SK-N-SH treated with all-trans-retinoic acid at 6 μM for 48 hours (cell line): Measurements from ENCODE around the gene SAMD11.

ENCODE experiments used
- ATAC-seq: fragments of 200-7000 bp; cut with Tn5 transposase; 3 replicates; pipeline ENCODE4 v1.9.1; 2020; ENCODE audit warnings: mild to moderate bottlenecking, moderate library complexity
- ARNTL ChIP-seq: fragments of 450-650 bp; formaldehyde crosslinking; IDR thresholded peaks from 2 replicates; pipeline ENCODE4 v1.5.0; 2020; ENCODE audit warnings: low read depth, mild to moderate bottlenecking, moderate library complexity, borderline replicate concordance
- BACH2 ChIP-seq: fragments of 250-450 bp; sonication (Bioruptor Pico); IDR thresholded peaks from 2 replicates; pipeline ENCODE4 v1.9.0; 2021; ENCODE audit warnings: mild to moderate bottlenecking, borderline replicate concordance
- GLIS3 ChIP-seq: fragments of 250-450 bp; sonication (Bioruptor Pico); IDR thresholded peaks from 2 replicates; pipeline ENCODE4 v1.5.0; 2020; ENCODE audit warnings: mild to moderate bottlenecking, moderate library complexity
- OSR1 ChIP-seq: fragments of 250-450 bp; sonication (Bioruptor Pico); IDR thresholded peaks from 2 replicates; pipeline ENCODE4 v1.8.0; 2022; ENCODE audit warnings: moderate library complexity, mild to moderate bottlenecking, inconsistent platforms
- RARB ChIP-seq: fragments of 250-450 bp; sonication (Bioruptor Pico); IDR thresholded peaks from 2 replicates; pipeline ENCODE4 v1.8.0; 2021; ENCODE audit warnings: mild to moderate bottlenecking, moderate library complexity
- SNAI2 ChIP-seq: fragments of 250-450 bp; sonication (Bioruptor Pico); IDR thresholded peaks from 2 replicates; pipeline ENCODE4 v1.5.0; 2020; ENCODE audit warnings: mild to moderate bottlenecking, moderate library complexity
- TCF4 ChIP-seq: fragments of 250-450 bp; sonication (Bioruptor Pico); IDR thresholded peaks from 2 replicates; pipeline ENCODE4 v1.8.0; 2021; ENCODE audit warnings: mild to moderate bottlenecking, moderate library complexity, borderline replicate concordance
- TOX ChIP-seq: fragments of 250-450 bp; sonication (Bioruptor Pico); IDR thresholded peaks from 2 replicates; pipeline ENCODE4 v1.8.0; 2021; ENCODE audit warnings: mild to moderate bottlenecking, moderate library complexity, borderline replicate concordance
- ZFP3 ChIP-seq: fragments of 250-450 bp; sonication (Bioruptor Pico); IDR thresholded peaks from 2 replicates; pipeline ENCODE4 v1.5.0; 2020; ENCODE audit warnings: mild to moderate bottlenecking, moderate library complexity
- ZNF565 ChIP-seq: fragments of 450-650 bp; formaldehyde crosslinking; conservative IDR thresholded peaks from 2 replicates; pipeline ENCODE4 v1.5.0; 2020; ENCODE audit warnings: low read depth, mild to moderate bottlenecking, moderate library complexity
- ZNF70 ChIP-seq: fragments of 450-650 bp; formaldehyde crosslinking; IDR thresholded peaks from 2 replicates; pipeline ENCODE4 v1.5.0; 2020; ENCODE audit warnings: mild to moderate bottlenecking, moderate library complexity
- ZNF8 ChIP-seq: fragments of 450-650 bp; formaldehyde crosslinking; IDR thresholded peaks from 2 replicates; pipeline ENCODE4 v1.5.0; 2020; ENCODE audit warnings: mild to moderate bottlenecking, moderate library complexity
- TF ChIP-seq, protein P1 (sequence below): fragments of 250-450 bp; sonication (Bioruptor Pico); IDR thresholded peaks from 2 replicates; pipeline ENCODE4 v1.5.0; 2020; ENCODE audit warnings: mild to moderate bottlenecking, moderate library complexity
- TF ChIP-seq, protein P2 (sequence below): fragments of 250-450 bp; sonication (Bioruptor Pico); IDR thresholded peaks from 2 replicates; pipeline ENCODE4 v1.8.0; 2020; ENCODE audit warnings: mild to moderate bottlenecking, moderate library complexity, borderline replicate concordance
- TF ChIP-seq, protein P3 (sequence below): fragments of 250-450 bp; sonication (Bioruptor Pico); IDR thresholded peaks from 2 replicates; pipeline ENCODE4 v1.5.1; 2020; ENCODE audit warnings: low read depth, mild to moderate bottlenecking, moderate library complexity
- TF ChIP-seq, protein P4 (sequence below): fragments of 250-450 bp; sonication (Bioruptor Pico); IDR thresholded peaks from 2 replicates; pipeline ENCODE4 v1.8.0; 2021; ENCODE audit warnings: low read depth, mild to moderate bottlenecking, moderate library complexity, borderline replicate concordance

The SAMD11 gene

DNA sequence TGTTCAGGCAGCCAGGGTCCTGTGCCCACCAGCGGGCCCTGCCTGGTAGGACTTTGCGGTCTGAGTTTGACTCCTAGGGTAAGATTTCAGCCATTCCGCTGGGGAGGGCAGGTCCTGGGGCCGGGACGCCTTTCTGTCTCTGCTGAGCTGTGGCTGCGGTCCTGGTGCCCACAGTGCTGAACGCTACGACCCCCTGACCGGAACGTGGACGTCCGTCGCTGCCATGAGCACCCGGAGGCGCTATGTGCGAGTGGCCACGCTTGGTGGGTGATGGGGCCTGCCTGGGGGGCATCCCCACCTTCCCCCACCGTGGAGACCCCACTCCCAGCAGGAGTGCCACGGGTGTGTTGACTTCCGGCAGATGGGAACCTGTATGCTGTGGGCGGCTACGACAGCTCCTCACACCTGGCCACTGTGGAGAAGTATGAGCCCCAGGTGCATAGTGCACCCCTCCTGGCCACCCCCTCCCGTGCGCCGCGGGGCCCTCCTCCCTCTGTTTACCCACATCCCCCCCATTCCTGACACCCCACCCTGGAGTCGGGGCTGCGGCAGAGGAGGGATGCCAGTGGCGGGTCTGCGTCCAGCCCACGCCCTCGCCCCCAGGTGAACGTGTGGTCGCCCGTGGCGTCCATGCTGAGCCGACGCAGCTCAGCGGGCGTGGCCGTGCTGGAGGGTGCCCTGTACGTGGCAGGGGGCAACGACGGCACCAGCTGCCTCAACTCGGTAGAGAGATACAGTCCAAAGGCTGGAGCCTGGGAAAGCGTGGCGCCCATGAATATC lies 40.2 kb downstream of the SAMD11 start:
- ATAC-seq = no peak
- no peak for TF ChIP-seq TCF4 (CRISPR knock-in tag)
- no peak for TF ChIP-seq ZNF8 (CRISPR knock-in tag)
- TF ChIP-seq, protein P1, sequence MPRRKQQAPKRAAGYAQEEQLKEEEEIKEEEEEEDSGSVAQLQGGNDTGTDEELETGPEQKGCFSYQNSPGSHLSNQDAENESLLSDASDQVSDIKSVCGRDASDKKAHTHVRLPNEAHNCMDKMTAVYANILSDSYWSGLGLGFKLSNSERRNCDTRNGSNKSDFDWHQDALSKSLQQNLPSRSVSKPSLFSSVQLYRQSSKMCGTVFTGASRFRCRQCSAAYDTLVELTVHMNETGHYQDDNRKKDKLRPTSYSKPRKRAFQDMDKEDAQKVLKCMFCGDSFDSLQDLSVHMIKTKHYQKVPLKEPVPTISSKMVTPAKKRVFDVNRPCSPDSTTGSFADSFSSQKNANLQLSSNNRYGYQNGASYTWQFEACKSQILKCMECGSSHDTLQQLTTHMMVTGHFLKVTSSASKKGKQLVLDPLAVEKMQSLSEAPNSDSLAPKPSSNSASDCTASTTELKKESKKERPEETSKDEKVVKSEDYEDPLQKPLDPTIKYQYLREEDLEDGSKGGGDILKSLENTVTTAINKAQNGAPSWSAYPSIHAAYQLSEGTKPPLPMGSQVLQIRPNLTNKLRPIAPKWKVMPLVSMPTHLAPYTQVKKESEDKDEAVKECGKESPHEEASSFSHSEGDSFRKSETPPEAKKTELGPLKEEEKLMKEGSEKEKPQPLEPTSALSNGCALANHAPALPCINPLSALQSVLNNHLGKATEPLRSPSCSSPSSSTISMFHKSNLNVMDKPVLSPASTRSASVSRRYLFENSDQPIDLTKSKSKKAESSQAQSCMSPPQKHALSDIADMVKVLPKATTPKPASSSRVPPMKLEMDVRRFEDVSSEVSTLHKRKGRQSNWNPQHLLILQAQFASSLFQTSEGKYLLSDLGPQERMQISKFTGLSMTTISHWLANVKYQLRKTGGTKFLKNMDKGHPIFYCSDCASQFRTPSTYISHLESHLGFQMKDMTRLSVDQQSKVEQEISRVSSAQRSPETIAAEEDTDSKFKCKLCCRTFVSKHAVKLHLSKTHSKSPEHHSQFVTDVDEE = no peak
- TF ChIP-seq, protein P2, sequence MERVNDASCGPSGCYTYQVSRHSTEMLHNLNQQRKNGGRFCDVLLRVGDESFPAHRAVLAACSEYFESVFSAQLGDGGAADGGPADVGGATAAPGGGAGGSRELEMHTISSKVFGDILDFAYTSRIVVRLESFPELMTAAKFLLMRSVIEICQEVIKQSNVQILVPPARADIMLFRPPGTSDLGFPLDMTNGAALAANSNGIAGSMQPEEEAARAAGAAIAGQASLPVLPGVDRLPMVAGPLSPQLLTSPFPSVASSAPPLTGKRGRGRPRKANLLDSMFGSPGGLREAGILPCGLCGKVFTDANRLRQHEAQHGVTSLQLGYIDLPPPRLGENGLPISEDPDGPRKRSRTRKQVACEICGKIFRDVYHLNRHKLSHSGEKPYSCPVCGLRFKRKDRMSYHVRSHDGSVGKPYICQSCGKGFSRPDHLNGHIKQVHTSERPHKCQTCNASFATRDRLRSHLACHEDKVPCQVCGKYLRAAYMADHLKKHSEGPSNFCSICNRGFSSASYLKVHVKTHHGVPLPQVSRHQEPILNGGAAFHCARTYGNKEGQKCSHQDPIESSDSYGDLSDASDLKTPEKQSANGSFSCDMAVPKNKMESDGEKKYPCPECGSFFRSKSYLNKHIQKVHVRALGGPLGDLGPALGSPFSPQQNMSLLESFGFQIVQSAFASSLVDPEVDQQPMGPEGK (CRISPR knock-in tag) = no peak
- TF ChIP-seq, all 23 proteins: peak for 0

DNA sequence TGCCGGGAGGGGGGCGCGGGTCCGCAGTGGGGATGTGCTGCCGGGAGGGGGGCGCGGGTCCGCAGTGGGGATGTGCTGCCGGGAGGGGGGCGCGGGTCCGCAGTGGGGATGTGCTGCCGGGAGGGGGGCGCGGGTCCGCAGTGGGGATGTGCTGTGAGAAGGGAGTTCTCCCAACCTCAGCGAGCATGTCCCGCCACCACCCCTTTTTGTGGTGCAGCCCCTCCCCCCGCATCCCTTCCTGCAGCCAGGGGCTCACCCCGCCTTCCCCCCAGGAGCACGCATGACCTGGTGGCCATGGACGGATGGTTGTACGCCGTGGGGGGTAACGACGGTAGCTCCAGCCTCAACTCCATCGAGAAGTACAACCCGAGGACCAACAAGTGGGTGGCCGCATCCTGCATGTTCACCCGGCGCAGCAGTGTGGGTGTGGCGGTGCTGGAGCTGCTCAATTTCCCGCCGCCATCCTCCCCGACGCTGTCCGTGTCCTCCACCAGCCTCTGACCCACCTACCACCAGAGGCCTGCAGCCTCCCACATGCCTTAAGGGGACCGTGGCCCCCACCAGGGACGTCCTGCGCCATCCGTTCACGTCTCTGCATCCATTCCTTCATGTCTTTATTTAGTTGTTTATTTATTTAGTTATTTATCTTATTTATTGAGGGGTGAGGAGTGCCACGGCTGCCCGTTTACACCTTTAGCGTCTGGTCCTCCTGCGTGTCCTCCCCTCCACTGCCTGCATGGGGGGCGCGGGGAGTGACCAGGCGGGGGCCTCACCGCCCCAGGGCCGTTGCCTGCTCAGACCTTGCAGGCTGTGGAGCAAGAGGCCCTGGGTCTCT lies 41.2 kb downstream of the SAMD11 start:
- no peak for ATAC-seq
- no peak for TF ChIP-seq BACH2 (CRISPR knock-in tag)
- no peak for TF ChIP-seq RARB (CRISPR knock-in tag)
- TF ChIP-seq ZFP3 (CRISPR knock-in tag) = no peak
- TF ChIP-seq, protein P3, sequence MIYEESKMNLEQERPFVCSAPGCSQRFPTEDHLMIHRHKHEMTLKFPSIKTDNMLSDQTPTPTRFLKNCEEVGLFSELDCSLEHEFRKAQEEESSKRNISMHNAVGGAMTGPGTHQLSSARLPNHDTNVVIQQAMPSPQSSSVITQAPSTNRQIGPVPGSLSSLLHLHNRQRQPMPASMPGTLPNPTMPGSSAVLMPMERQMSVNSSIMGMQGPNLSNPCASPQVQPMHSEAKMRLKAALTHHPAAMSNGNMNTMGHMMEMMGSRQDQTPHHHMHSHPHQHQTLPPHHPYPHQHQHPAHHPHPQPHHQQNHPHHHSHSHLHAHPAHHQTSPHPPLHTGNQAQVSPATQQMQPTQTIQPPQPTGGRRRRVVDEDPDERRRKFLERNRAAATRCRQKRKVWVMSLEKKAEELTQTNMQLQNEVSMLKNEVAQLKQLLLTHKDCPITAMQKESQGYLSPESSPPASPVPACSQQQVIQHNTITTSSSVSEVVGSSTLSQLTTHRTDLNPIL = no peak
- no peak for TF ChIP-seq TOX (CRISPR knock-in tag)
- TF ChIP-seq, protein P2 (CRISPR knock-in tag) = no peak
- TF ChIP-seq ARNTL (CRISPR knock-in tag) = no peak
- TF ChIP-seq, protein P4, sequence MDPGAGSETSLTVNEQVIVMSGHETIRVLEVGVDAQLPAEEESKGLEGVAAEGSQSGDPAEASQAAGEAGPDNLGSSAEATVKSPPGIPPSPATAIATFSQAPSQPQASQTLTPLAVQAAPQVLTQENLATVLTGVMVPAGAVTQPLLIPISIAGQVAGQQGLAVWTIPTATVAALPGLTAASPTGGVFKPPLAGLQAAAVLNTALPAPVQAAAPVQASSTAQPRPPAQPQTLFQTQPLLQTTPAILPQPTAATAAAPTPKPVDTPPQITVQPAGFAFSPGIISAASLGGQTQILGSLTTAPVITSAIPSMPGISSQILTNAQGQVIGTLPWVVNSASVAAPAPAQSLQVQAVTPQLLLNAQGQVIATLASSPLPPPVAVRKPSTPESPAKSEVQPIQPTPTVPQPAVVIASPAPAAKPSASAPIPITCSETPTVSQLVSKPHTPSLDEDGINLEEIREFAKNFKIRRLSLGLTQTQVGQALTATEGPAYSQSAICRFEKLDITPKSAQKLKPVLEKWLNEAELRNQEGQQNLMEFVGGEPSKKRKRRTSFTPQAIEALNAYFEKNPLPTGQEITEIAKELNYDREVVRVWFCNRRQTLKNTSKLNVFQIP (CRISPR knock-in tag) = no peak
- no peak for TF ChIP-seq SNAI2
- TF ChIP-seq, protein P1 = no peak
- TF ChIP-seq GLIS3 (CRISPR knock-in tag) = no peak
- no peak for TF ChIP-seq ZNF70 (CRISPR knock-in tag)
- no peak for TF ChIP-seq OSR1 (CRISPR knock-in tag)
- no peak for TF ChIP-seq ZNF565
